Measurements from ENCODE around the gene C10orf95. TPM values are rescaled to one million over a fixed set of nuclear protein-coding genes. Genes with fewer than 3 reads are reported as not detected.

Gene C10orf95
- total RNA-seq, 5 donors from 2014 or later (not counting 1 experiment from before 2014, with no cell fraction given), result 0.23 to 0.92 (median 0.55) TPM; not detected in 1

DNA sequence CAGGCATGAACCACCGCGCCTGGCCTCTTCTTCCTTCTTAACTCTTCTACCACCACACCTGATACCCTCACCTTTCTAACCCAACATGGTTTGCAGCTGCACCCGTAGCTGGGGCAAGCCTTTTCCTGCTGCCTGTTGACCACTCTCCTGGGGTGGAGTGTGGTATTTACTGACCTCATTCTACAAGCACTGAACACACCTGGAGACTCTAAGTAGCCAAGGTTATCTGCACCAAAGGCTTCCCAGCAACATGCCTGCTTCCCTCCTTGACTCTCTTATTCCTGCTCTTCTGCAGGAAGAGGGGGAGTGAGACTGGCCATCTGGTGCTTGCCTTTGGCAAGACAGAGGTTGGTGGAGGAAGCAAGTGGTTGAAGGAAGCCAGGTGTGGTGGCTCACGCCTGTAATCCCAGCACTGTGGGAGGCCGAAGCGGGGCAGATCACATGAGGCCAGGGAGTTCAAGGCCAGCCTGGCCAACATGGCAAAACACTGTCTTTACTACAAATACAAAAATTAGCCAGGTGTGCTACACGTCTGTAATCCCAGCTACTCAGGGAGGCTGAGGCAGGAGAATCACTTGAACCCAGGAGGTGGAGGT is 41.1 kb upstream of the C10orf95 start:
- ATAC-seq (replicated peaks in 1 of 4) (no peak), DNase-seq (no peak)
- Mint-ChIP-seq H3K27me3 (no peaks in the 10 kb centered on the region), H3K9me3 (no peaks in the 10 kb centered on the region), H3K27ac (peak overlapping the region in 1 of 2 donors; percentile 44), H3K36me3 (peaks cover 25% of the 10 kb centered on the region), H3K4me3 (no peak overlapping the region), H3K4me1 (peaks cover 25 to 31% (median 26%) of the 10 kb centered on the region in 3 donors)
- Histone ChIP-seq H3K4me1 (ENCODE audit: control insufficient read depth in 1 of 2, extremely low read depth in 1 of 2, insufficient read depth in 2 of 2, low read length in 2 of 2) (peaks cover 0 to 11% of the 10 kb centered on the region in 2 experiments), H3K9me3 (no peaks in the 10 kb centered on the region), H3K27ac (ENCODE audit: low read length) (no peak overlapping the region), H3K4me3 (ENCODE audit: control insufficient read depth in 1 of 2, extremely low read depth in 1 of 2, low read length in 1 of 2) (no peak overlapping the region), H3K36me3 (ENCODE audit: control insufficient read depth in 2 of 2, extremely low read depth in 1 of 2, insufficient read depth in 1 of 2, low read length in 1 of 2) (peaks cover 0 to 53% of the 10 kb centered on the region in 2 donors), H3K27me3 (replicated peaks in 1 of 2; ENCODE audit: control insufficient read depth in 2 of 2, extremely low read depth in 1 of 2, insufficient read depth in 2 of 2, low read length in 1 of 2) (no peaks in the 10 kb centered on the region)
- 100% methylated on average over 1 of the region's 7 CpGs for WGBS (ENCODE audit: insufficient coverage)
- ChIA-PET CTCF (interaction anchor here in 1 of 2 donors (0.6 kb wide), 1 partner anchor 92 kb away, joined by 3 read pairs; no protein-coding TSS in a partner anchor), POLR2A (interaction anchor here in 1 of 2 donors (0.7 kb wide), 1 partner anchor 9 kb away, joined by 8 read pairs; no protein-coding TSS in a partner anchor)

DNA sequence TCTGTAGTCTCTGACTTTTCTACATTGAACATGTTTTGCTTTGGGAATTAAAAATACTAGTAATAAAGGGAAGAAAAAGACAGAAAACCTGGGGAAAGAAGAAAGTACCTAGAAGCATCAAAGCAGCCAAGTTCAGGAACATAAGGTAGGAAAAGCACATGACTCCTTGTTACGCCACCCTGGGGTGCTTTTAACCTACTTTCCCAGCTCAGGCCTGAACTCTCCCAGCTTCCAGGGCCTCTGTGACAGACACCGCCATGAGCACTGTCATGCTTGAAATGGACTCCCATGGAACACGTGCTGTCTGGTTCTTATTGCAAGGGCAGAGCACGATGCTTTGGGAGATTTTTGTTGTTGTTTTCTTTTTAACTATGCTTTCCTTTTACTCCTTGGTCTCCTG is 39.8 kb upstream of the C10orf95 start:
- WGBS (ENCODE audit: insufficient coverage), result 100% methylated on average over 2 of the region's 4 CpGs
- H3K36me3 ChIP-seq (ENCODE audit: control insufficient read depth in 2 of 2, extremely low read depth in 1 of 2, insufficient read depth in 1 of 2, low read length in 1 of 2), result peaks cover 9 to 66% of the 10 kb centered on the region in 2 donors
- Mint-ChIP-seq H3K4me3 (no peak overlapping the region), H3K27ac (no peak overlapping the region), H3K36me3 (peaks cover 26% of the 10 kb centered on the region), H3K9me3 (no peaks in the 10 kb centered on the region), H3K4me1 (peaks cover 18 to 25% (median 18%) of the 10 kb centered on the region in 3 donors), H3K27me3 (no peaks in the 10 kb centered on the region)
- ATAC-seq (replicated peaks in 1 of 4), result no peak
- ChIA-PET CTCF (interaction anchor here in 1 of 2 donors (0.7 kb wide), 1 partner anchor 10 kb away, joined by 4 read pairs; no protein-coding TSS in a partner anchor), POLR2A (no interaction called here)
- H3K27me3 ChIP-seq (replicated peaks in 1 of 2; ENCODE audit: control insufficient read depth in 2 of 2, extremely low read depth in 1 of 2, insufficient read depth in 2 of 2, low read length in 1 of 2), result no peaks in the 10 kb centered on the region
- H3K9me3 ChIP-seq, result no peaks in the 10 kb centered on the region
- H3K27ac ChIP-seq (ENCODE audit: low read length), result no peak overlapping the region
- H3K4me1 ChIP-seq (ENCODE audit: control insufficient read depth in 1 of 2, extremely low read depth in 1 of 2, insufficient read depth in 2 of 2, low read length in 2 of 2), result peaks cover 0 to 11% of the 10 kb centered on the region in 2 experiments
- H3K4me3 ChIP-seq (ENCODE audit: control insufficient read depth in 1 of 2, extremely low read depth in 1 of 2, low read length in 1 of 2), result no peak overlapping the region
- no peak for DNase-seq

DNA sequence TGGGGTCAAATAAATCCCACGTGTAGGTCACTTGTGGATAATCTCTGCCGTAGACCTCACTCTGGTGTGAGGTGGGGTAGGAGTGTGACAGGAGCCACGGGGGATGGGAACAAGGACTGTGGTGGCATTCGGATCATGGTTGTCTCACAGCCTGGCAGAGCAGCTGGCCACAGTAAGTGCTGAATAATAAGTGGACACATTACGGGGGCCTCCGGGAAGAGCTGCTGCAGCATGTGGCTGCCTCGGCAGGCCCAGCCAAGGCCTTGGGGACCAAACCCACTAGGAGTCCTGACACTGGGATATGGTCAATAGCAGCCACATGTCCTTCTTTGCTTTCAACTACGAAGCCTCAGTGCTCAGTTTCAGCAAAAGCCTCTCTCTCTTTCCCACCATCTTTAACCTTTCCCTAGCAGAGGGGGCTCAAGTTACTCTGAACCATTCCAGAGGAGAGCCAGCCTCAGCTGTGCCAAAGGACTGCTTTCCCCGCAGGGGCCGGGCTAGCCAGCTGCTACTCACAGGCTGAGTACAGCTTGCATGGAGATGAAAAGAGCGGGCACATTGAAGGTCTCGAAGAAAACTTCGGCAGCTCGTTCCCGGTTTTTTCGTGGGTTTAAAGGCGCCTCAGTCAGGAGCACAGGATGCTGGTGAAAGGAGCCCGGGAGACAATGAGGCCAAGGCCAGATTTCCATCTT is 33.9 kb upstream of the C10orf95 start:
- ChIA-PET CTCF (interaction anchor here in 1 of 2 donors (0.6 kb wide), 1 partner anchor 13 kb away, joined by 3 read pairs; no protein-coding TSS in a partner anchor), POLR2A (no interaction called here)
- ATAC-seq (replicated peaks in 1 of 4) (no peak), DNase-seq (no peak)
- Mint-ChIP-seq H3K36me3 (peaks cover 48% of the 10 kb centered on the region), H3K9me3 (no peaks in the 10 kb centered on the region), H3K4me3 (no peak overlapping the region), H3K27me3 (no peaks in the 10 kb centered on the region), H3K27ac (no peak overlapping the region), H3K4me1 (no peaks in the 10 kb centered on the region)
- no peaks in the 10 kb centered on the region for H3K27me3 ChIP-seq (replicated peaks in 1 of 2; ENCODE audit: control insufficient read depth in 2 of 2, extremely low read depth in 1 of 2, insufficient read depth in 2 of 2, low read length in 1 of 2)
- H3K9me3 ChIP-seq, result no peaks in the 10 kb centered on the region
- H3K4me1 ChIP-seq (ENCODE audit: control insufficient read depth in 1 of 2, extremely low read depth in 1 of 2, insufficient read depth in 2 of 2, low read length in 2 of 2), result no peaks in the 10 kb centered on the region
- 95% methylated on average over 17 of the region's 18 CpGs for WGBS (ENCODE audit: insufficient coverage)
- peaks cover 37 to 93% of the 10 kb centered on the region in 2 donors for H3K36me3 ChIP-seq (ENCODE audit: control insufficient read depth in 2 of 2, extremely low read depth in 1 of 2, insufficient read depth in 1 of 2, low read length in 1 of 2)
- H3K27ac ChIP-seq (ENCODE audit: low read length), result no peak overlapping the region
- H3K4me3 ChIP-seq (ENCODE audit: control insufficient read depth in 1 of 2, extremely low read depth in 1 of 2, low read length in 1 of 2), result no peak overlapping the region

DNA sequence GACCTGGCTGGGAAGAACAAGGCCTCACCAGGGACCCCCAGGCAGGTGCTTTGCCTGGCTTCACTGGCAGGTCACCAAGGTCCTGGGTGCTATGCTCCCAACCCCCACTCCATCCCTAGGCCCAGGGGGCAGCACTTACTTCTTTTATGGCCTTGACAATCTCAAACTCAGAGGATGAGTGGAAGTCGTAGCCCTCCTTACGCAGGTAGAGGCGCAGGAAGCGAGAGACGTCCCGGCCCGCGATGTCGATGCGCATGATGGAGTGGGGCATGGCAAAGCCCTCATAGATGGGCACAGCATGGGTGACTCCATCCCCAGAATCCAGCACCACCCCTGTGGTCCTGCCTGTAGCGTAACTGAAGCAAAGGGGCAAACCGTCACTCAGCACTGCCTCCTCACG is 32.7 kb upstream of the C10orf95 start:
- Histone ChIP-seq H3K4me3 (ENCODE audit: control insufficient read depth in 1 of 2, extremely low read depth in 1 of 2, low read length in 1 of 2) (no peak overlapping the region), H3K4me1 (ENCODE audit: control insufficient read depth in 1 of 2, extremely low read depth in 1 of 2, insufficient read depth in 2 of 2, low read length in 2 of 2) (peaks cover 0 to 2% of the 10 kb centered on the region in 2 experiments), H3K27me3 (replicated peaks in 1 of 2; ENCODE audit: control insufficient read depth in 2 of 2, extremely low read depth in 1 of 2, insufficient read depth in 2 of 2, low read length in 1 of 2) (no peaks in the 10 kb centered on the region), H3K36me3 (ENCODE audit: control insufficient read depth in 2 of 2, extremely low read depth in 1 of 2, insufficient read depth in 1 of 2, low read length in 1 of 2) (peaks cover 37 to 92% of the 10 kb centered on the region in 2 donors), H3K9me3 (no peaks in the 10 kb centered on the region), H3K27ac (ENCODE audit: low read length) (no peak overlapping the region)
- ATAC-seq (replicated peaks in 1 of 4), result no peak
- Mint-ChIP-seq H3K4me1 (peaks cover 1 to 2% (median 1%) of the 10 kb centered on the region in 3 donors), H3K27me3 (no peaks in the 10 kb centered on the region), H3K36me3 (peaks cover 46% of the 10 kb centered on the region), H3K9me3 (no peaks in the 10 kb centered on the region), H3K4me3 (no peak overlapping the region), H3K27ac (no peak overlapping the region)
- CTCF ChIA-PET, result interaction anchor here in 1 of 2 donors (0.5 kb wide), 1 partner anchor 21 kb away, joined by 5 read pairs; no protein-coding TSS in a partner anchor
- DNase-seq, result no peak
- 94% methylated on average over 7 of the region's 13 CpGs for WGBS (ENCODE audit: insufficient coverage)
- POLR2A ChIA-PET, result no interaction called here

DNA sequence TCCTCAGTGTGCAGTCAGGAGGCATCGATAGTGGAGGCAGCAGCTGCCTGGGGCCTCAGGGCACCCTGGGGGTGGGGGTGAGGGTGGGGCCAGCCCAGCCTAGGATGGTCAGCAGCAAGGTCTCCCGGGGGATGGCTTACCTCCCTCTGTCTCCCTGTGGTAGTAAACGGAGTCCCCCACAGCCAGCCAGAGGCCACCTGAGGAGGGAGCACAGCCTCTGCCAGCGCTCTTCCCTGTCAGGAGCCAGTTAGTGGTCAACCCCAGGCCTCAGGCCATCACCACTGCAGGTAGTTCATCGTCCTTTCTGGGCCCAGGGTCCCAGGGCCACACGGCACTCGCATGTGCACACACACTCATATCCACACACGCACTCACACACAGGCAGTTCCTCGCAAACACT is 29.1 kb upstream of the C10orf95 start:
- POLR2A ChIA-PET, result no interaction called here
- Mint-ChIP-seq H3K36me3 (peaks cover 37% of the 10 kb centered on the region), H3K9me3 (no peaks in the 10 kb centered on the region), H3K27ac (no peak overlapping the region), H3K27me3 (no peaks in the 10 kb centered on the region), H3K4me3 (no peak overlapping the region), H3K4me1 (peaks cover 8 to 12% (median 11%) of the 10 kb centered on the region in 3 donors)
- DNase-seq (no peak), ATAC-seq (replicated peaks in 1 of 4) (no peak)
- Histone ChIP-seq H3K36me3 (ENCODE audit: control insufficient read depth in 2 of 2, extremely low read depth in 1 of 2, insufficient read depth in 1 of 2, low read length in 1 of 2) (peaks cover 24 to 60% of the 10 kb centered on the region in 2 donors), H3K4me3 (ENCODE audit: control insufficient read depth in 1 of 2, extremely low read depth in 1 of 2, low read length in 1 of 2) (no peak overlapping the region), H3K9me3 (no peaks in the 10 kb centered on the region), H3K27ac (ENCODE audit: low read length) (no peak overlapping the region), H3K27me3 (replicated peaks in 1 of 2; ENCODE audit: control insufficient read depth in 2 of 2, extremely low read depth in 1 of 2, insufficient read depth in 2 of 2, low read length in 1 of 2) (no peaks in the 10 kb centered on the region), H3K4me1 (ENCODE audit: control insufficient read depth in 1 of 2, extremely low read depth in 1 of 2, insufficient read depth in 2 of 2, low read length in 2 of 2) (peaks cover 10 to 25% of the 10 kb centered on the region in 2 experiments)
- CTCF ChIA-PET, result interaction anchor here (0.7 to 2.0 kb wide), 6 partner anchors 19 to 311 kb away, joined by 3 to 7 read pairs (median 4); partner anchors contain the start of gene ACTR1A (in 1 of the 2)
- 100% methylated on average over 3 of the region's 9 CpGs for WGBS (ENCODE audit: insufficient coverage)

DNA sequence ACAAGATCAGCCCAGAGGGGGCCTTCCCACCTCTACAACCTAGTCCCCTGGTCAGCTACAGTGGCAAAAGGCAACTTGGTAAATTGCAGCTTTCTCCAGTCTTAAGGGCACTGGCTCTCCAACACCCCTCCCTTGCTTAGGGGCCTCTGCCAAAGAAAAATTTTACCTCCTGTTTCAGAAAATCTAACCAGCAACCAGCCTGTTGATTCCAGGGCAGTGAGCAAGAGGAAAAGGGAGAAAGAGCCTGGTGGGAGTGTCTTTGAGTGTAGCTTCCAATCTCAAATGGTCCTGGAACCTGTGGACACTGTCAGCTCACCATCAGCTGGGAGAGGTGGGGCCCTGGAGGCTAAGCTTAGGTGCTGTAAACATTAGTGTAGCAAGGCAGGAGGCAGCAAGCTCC is 28.3 kb upstream of the C10orf95 start:
- H3K4me1 Mint-ChIP-seq, result peaks cover 13 to 15% (median 15%) of the 10 kb centered on the region in 3 donors
- ChIA-PET POLR2A (interaction anchor here in 1 of 2 donors (0.6 kb wide), 1 partner anchor 19 kb away, joined by 7 read pairs; no protein-coding TSS in a partner anchor), CTCF (interaction anchor here (0.6 to 2.0 kb wide), 11 partner anchors 18 to 310 kb away, joined by 3 to 7 read pairs (median 5); partner anchors contain the start of gene ACTR1A (in 1 of the 2))
- peaks cover 12 to 29% of the 10 kb centered on the region in 2 experiments for H3K4me1 ChIP-seq (ENCODE audit: control insufficient read depth in 1 of 2, extremely low read depth in 1 of 2, insufficient read depth in 2 of 2, low read length in 2 of 2)
- H3K27me3 Mint-ChIP-seq, result no peaks in the 10 kb centered on the region
- no peak for DNase-seq
- H3K9me3 Mint-ChIP-seq, result no peaks in the 10 kb centered on the region
- H3K4me3 Mint-ChIP-seq, result no peak overlapping the region
- H3K36me3 Mint-ChIP-seq, result peaks cover 37% of the 10 kb centered on the region
- H3K36me3 ChIP-seq (ENCODE audit: control insufficient read depth in 2 of 2, extremely low read depth in 1 of 2, insufficient read depth in 1 of 2, low read length in 1 of 2), result peaks cover 24 to 52% of the 10 kb centered on the region in 2 donors
- no peaks in the 10 kb centered on the region for H3K27me3 ChIP-seq (replicated peaks in 1 of 2; ENCODE audit: control insufficient read depth in 2 of 2, extremely low read depth in 1 of 2, insufficient read depth in 2 of 2, low read length in 1 of 2)
- H3K4me3 ChIP-seq (ENCODE audit: control insufficient read depth in 1 of 2, extremely low read depth in 1 of 2, low read length in 1 of 2), result no peak overlapping the region
- no peak overlapping the region for H3K27ac Mint-ChIP-seq
- no peaks in the 10 kb centered on the region for H3K9me3 ChIP-seq
- ATAC-seq (replicated peaks in 1 of 4), result no peak
- H3K27ac ChIP-seq (ENCODE audit: low read length), result no peak overlapping the region
